ENCODE results near the gene RGMA.
"Not testable (repeated sequence)": the region's sequence is repeated elsewhere in the genome, so short reads cannot be mapped to it uniquely, and the experiment has no call there.

The RGMA gene

DNA sequence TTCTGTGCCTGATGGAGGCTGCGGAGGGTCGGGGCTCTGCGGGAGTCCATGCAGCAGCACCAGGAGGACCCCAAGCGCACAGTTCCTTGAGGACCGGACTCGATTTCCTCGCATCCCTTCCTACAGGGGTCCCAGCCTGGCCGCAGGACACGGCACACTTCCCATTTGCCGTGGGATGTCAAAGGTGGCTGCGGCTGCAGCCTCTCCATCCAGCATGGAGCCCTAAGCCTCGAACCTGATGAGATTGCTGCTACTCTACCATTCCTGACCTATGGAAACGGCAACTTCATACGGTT is 40.6 kb downstream of the RGMA start:
- no peak for DNase-seq (ENCODE audit: low read depth)

DNA sequence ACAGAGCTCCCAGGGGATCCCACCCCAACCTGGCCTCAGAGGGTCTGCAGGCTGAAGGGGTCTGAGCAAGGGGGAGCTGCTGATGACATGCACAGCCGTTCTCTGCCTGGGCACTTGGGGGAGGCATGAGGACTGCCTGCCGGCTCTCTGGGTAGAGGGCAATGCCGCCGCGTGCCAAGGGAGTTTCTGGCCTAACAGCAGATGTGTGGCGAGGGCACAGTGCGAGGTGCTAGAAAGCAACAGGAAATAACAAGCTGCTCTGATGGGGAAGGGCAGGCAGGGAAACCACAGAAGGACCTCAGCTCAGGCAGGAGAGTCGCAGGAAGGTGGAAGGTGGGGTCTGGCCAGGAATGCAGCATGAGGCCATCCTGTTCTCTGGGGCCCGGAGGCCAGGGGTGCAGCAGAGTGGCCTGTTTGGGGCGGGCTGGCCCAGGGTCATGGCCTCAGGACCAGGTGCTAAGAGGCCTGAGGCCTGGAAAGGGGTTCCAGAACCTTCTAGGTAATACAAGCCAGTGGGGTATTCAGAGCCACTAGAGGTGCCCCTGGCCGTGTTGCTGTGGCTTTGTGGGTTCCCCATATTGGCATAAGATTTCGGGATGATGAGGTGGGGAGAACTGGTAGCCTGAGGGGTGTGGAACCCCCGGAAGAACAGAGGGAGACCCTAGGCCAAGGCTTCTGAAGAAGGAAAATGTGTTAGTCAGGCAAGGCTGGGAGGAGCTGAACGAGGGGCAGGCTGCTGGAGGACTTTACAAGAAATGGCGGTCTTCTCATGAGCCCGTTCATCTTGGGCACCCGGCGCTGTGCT is 41.2 kb downstream of the RGMA start:
- DNase-seq (ENCODE audit: low read depth) = peak; percentile 22

DNA sequence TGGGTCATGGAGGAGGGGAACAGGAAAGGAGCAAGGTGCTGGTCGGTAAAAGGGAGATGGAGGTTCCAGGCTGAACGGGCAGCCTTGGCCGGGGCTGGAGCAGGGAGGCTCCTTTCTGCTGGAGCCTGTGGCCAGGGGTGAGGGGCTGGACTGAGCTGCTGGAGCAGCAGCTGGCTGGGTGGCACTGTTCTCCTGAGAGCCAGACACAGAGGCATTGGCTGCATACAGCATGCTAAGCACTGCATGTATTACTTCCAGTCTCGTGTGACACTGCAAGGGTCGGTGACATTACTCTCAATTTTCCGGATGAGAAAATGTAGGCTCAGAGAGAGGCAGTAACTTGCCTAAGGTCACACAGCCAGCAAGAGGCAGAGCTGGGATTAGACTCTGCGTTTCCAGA is 42.3 kb downstream of the RGMA start:
- no peak for DNase-seq (ENCODE audit: low read depth)

- no peak for DNase-seq (ENCODE audit: low read depth)
These were observed 42.9 kb downstream of the RGMA start for GRCh38 chr15:93046120-93046519.

- no peak for DNase-seq (ENCODE audit: low read depth)
These were observed 43.7 kb downstream of the RGMA start for GRCh38 chr15:93045191-93045785.

- DNase-seq (ENCODE audit: low read depth) = no peak
These were observed 44.5 kb downstream of the RGMA start for GRCh38 chr15:93044301-93045190.

GRCh38 chr15:93043621-93044300 is 45.2 kb downstream of the RGMA start:
- DNase-seq (ENCODE audit: low read depth) = no peak

GRCh38 chr15:93042691-93043378 is 46.2 kb downstream of the RGMA start:
- DNase-seq (ENCODE audit: low read depth) = no peak

GRCh38 chr15:93042211-93042610 is 46.8 kb downstream of the RGMA start:
- DNase-seq (ENCODE audit: low read depth) = no peak

- DNase-seq (ENCODE audit: low read depth) = no peak
These were observed 47.9 kb downstream of the RGMA start for GRCh38 chr15:93041159-93041547.

DNA sequence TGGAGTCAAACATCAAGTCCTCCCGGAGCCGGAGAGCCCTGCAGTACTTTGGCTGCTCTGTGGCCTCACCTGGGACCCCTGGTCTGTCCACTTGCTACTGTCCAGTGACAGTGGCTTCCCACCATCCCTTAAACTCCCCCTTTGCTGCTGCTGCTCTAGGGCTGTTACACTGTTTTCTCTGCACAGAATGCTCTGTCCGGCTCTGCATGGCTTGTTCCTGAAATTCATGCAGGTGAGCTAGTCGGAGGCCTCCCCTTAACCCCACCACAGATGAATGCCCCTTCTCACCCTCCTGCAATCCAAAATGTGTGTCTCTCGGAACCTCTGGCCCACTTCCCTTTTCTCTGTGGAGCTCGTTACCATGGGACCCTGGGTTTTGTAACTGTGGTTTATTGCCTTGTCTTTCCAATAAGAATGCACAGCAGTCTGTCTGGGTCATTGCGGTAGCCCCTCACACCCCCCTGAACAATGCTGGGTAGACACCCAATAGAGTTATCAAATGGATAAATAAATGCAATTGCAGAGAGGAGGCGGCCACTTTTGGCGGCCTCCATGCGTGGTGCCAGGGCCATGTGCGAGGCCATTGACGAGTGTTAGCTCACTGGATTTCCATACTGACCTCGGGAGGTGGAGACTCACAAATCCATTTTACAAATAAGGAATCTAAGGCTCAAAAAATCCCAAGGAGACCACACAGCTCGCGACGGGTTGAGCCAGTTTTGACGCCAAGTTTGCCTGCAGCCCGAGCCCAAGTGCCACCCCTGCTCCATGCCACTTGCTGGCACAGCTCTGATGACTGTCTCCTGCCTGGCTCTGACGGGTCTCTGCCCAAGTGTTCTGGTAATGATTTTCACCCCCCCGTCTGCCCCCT is 48.5 kb downstream of the RGMA start:
- DNase-seq (ENCODE audit: low read depth) = no peak

- DNase-seq (ENCODE audit: low read depth) = not testable (repeated sequence)
These were observed 49.3 kb downstream of the RGMA start for GRCh38 chr15:93039562-93040287.

- DNase-seq (ENCODE audit: low read depth) = no peak
These were observed 50.9 kb downstream of the RGMA start for GRCh38 chr15:93037820-93038705.

DNA sequence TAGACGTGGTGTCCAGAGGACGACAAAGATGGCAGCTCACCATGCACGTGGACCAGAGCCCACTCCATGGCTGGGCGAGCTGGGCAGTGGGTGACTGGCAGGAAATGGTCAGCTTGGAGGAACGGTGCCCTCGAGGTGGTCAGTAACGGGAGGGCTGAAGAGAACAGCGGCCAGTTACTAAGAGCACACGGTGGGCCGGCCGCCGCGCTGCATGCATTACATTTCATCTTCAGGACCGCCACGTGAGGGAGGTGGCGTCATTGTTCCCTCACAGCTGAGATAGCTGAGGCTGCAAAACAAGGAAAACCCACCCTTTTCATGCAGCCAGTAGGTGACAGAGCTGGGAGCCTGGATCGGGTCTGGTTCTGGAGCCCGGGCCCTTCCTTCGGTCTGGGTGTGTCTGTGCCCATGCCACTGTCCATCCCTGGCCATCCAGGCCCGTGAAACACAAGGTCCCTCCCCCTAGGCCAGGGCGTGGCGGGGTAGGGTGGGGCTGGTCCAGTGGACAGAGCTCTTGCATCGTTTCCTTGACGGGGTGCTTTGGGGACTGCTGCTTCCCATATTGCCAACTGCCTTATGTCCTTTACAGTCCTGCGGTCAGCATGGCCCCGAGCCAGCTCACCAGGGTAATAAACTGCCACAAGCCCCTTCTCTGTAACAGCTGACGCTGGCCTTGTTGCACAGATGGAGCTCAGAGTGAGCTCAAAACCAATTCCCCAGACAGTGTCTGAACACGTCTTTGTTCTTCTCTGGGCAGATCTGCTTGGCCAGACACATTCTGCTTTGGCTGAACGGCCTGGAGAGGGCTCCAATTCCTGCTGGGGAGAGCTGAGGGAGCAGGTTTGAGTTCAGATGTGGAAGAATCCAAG is 51.8 kb downstream of the RGMA start:
- DNase-seq (ENCODE audit: low read depth) = no peak

GRCh38 chr15:93035953-93036810 is 52.8 kb downstream of the RGMA start:
- peak; percentile 28 for DNase-seq (ENCODE audit: low read depth)

- DNase-seq (ENCODE audit: low read depth) = no peak
These were observed 53.7 kb downstream of the RGMA start for GRCh38 chr15:93035092-93035915.

Measured in activated gamma-delta T cell treated with anti-CD3 and anti-CD28 coated beads, Interleukin-2, amount 50 U/mL, for 16 hours (primary cell).